K562 (cell line): Measurements from ENCODE around the gene SUFU. TPM values are rescaled to one million over a fixed set of nuclear protein-coding genes. Genes with fewer than 3 reads are reported as not detected.

ENCODE experiments used
- ATAC-seq: fragments of 200-7000 bp; cut with Tn5 transposase; 3 replicates; pipeline ENCODE4 v1.9.1; 2020; ENCODE audit warnings: moderate library complexity
- BruUV-seq: library from RNA; stranded (reverse); fragments of 400-500 nt; replicated peaks from 2 replicates; lab custom pipeline; 2021; lab: Mats Ljungman, UMichigan
- CTCF ChIA-PET: fragments of 300-600 bp; formaldehyde crosslinking; extraction: SDS; loops from one replicate; lab custom pipeline; 2021; ENCODE audit warnings: low intra/inter-chr PET ratio; lab: Yijun Ruan, JAX
- POLR2A ChIA-PET: fragments of 300-600, 350-650 bp; sonication (Branson Sonifier 250); formaldehyde crosslinking; extraction: SDS; loops from one replicate; lab custom pipeline; 2021; ENCODE audit warnings: antibody characterized with exemption, inconsistent platforms; lab: Yijun Ruan, JAX
- DNase-seq, 4 experiments: peaks; one replicate each; pipeline versions ENCODE4 v3.0.0 to v3.0.0-alpha.2; 2011 to 2018; ENCODE audit warnings: low spot score in 3 of 4, mixed read lengths in 3 of 4; ENCODE audit errors: extremely low read depth in 1 of 4
- FAIRE-seq: peaks from 2 replicates; lab custom pipeline; 2011; peaks lifted over from hg19 to GRCh38; lab: Jason Lieb, UNC
- H2AFZ ChIP-seq: 2 replicates; pipeline ENCODE4 v1.6.0; 2011; ENCODE audit warnings: low read depth, low read length, control low read depth, inconsistent platforms
- H3K27ac ChIP-seq: fragments of 200-600 bp; 3 replicates; pipeline ENCODE4 v1.8.0; 2011; ENCODE audit warnings: low read depth, mild to moderate bottlenecking, control low read depth, inconsistent platforms, low read length, moderate library complexity, mixed read lengths; ENCODE audit errors: extremely low read depth
- H3K27me3 ChIP-seq, 2 experiments: fragments of 300-600 bp in 1 of 2; 2 replicates in 1 of 2; 3 replicates in 1 of 2; pipeline versions ENCODE4 v1.6.0 to v1.8.0; 2011; ENCODE audit warnings: inconsistent platforms in 2 of 2, low read length in 2 of 2, mild to moderate bottlenecking in 1 of 2, mixed read lengths in 1 of 2, moderate library complexity in 1 of 2; ENCODE audit not compliant: control insufficient read depth in 2 of 2, insufficient read depth in 2 of 2
- H3K36me3 ChIP-seq: fragments of 300-600 bp; 3 replicates; pipeline ENCODE4 v1.8.0; 2011; ENCODE audit warnings: mild to moderate bottlenecking, low read length, inconsistent platforms; ENCODE audit not compliant: control insufficient read depth, insufficient read depth
- H3K4me1 ChIP-seq, 2 experiments: fragments of 200-600 bp in 1 of 2; replicated peaks in 1 of 2; 2 replicates in 1 of 2; 3 replicates in 1 of 2; pipeline versions ENCODE4 v1.5.1 to v1.8.0; 2011; ENCODE audit warnings: inconsistent platforms in 2 of 2, low read length in 2 of 2, mild to moderate bottlenecking in 1 of 2, mixed read lengths in 1 of 2, moderate library complexity in 1 of 2; ENCODE audit not compliant: control insufficient read depth in 2 of 2, insufficient read depth in 2 of 2
- H3K4me2 ChIP-seq: 2 replicates; pipeline ENCODE4 v1.6.1; 2011; ENCODE audit warnings: low read length, control low read depth, inconsistent platforms, mixed read lengths; ENCODE audit not compliant: insufficient read depth
- H3K4me3 ChIP-seq: fragments of 200-600 bp; sonication (generic), shearing (Covaris generic); 2 replicates; pipeline ENCODE4 v1.5.1; 2016; ENCODE audit warnings: control low read depth, inconsistent platforms
- H3K79me2 ChIP-seq: fragments of 200-600 bp; 3 replicates; pipeline ENCODE4 v1.8.0; 2011; ENCODE audit warnings: low read length, inconsistent platforms; ENCODE audit not compliant: control insufficient read depth, insufficient read depth
- H3K9ac ChIP-seq, 2 experiments: 2 replicates each; pipeline versions ENCODE4 v1.6.0 to v1.6.1; 2011; ENCODE audit warnings: low read depth in 2 of 2, low read length in 2 of 2, control low read depth in 1 of 2, inconsistent platforms in 1 of 2, mild to moderate bottlenecking in 1 of 2, mixed read lengths in 1 of 2; ENCODE audit not compliant: insufficient read depth in 1 of 2
- H3K9me1 ChIP-seq: one replicate; pipeline ENCODE4 v1.6.0; 2011; ENCODE audit warnings: inconsistent platforms, mild to moderate bottlenecking, low read length, moderate library complexity; ENCODE audit not compliant: control insufficient read depth, insufficient read depth
- H3K9me3 ChIP-seq: replicated peaks from 2 replicates; pipeline ENCODE4 v1.5.1; 2011; ENCODE audit warnings: low read depth, low read length, inconsistent platforms; ENCODE audit not compliant: control insufficient read depth, insufficient read depth
- H4K20me1 ChIP-seq: replicated peaks from 2 replicates; pipeline ENCODE4 v1.6.1; 2011; ENCODE audit warnings: low read length, inconsistent platforms, mixed read lengths; ENCODE audit not compliant: control insufficient read depth, insufficient read depth
- BCOR ChIP-seq: fragments of 450-650 bp; IDR thresholded peaks from 2 replicates; pipeline ENCODE4 v1.6.1; 2016
- CBFB ChIP-seq: sonication (generic); formaldehyde crosslinking; IDR thresholded peaks from 2 replicates; pipeline ENCODE4 v1.4.0; 2020; ENCODE audit warnings: mild to moderate bottlenecking, missing genetic modification reagents
- HES1 ChIP-seq: fragments of 450-650 bp; IDR thresholded peaks from 2 replicates; pipeline ENCODE4 v1.6.1; 2016; ENCODE audit warnings: low read depth, mild to moderate bottlenecking, moderate library complexity
- ZBTB2 ChIP-seq: fragments of 450-650 bp; IDR thresholded peaks from 2 replicates; pipeline ENCODE4 v1.6.1; 2016; ENCODE audit warnings: antibody characterized with exemption
- ZNF717 ChIP-seq: fragments of 250-450 bp; sonication (Bioruptor Pico); IDR thresholded peaks from 2 replicates; pipeline ENCODE4 v1.5.0; 2021
- ZSCAN29 ChIP-seq: fragments of 450-650 bp; IDR thresholded peaks from 2 replicates; pipeline ENCODE4 v1.6.1; 2017
- WGBS: fragments of 100-300 bp; shearing (Covaris generic); methylation state at CpG from one replicate; pipeline ENCODE4 v1.1.6; 2016; ENCODE audit warnings: low coverage, mixed read lengths; ENCODE audit not compliant: insufficient coverage; ENCODE audit errors: missing lambda C conversion rate; 5-methylcytosine and 5-hydroxymethylcytosine counted together
- in situ Hi-C: fragments of 300-500 bp; cut with MboI; formaldehyde crosslinking; loops from 4 replicates; pipeline ENCODE4 v1.15.0; 2018; ENCODE audit warnings: inconsistent platforms, mixed read lengths
- intact Hi-C: fragments of 100-400 bp; cut with micrococcal nuclease; formaldehyde crosslinking; loops from 2 replicates; pipeline ENCODE4 v1.14.2; 2022
- polyA plus RNA-seq, 8 experiments: library from polyadenylated mRNA; depleted of rRNA in 4 of 8; stranded (reverse) in 5 of 8; unstranded in 3 of 8; fragments of >200 nt; fragmentation: Nextera tagmentation in 2 of 8; fragmentation: Illumina TruSeq in 1 of 8; extraction: Ambion mirVana in 2 of 8; extraction: Trizol in 1 of 8; gene quantifications; 2 replicates each; pipeline versions ENCODE4 v1.2.1 to v1.2.3, GENCODE V29; 2011 to 2014; ENCODE audit warnings: inconsistent platforms in 1 of 8, missing spikeins in 1 of 8
- total RNA-seq, 7 experiments: library from RNA; depleted of rRNA in 6 of 7; stranded (reverse); fragments of >200 nt in 6 of 7; fragmentation: Illumina TruSeq in 2 of 7; extraction: Trizol in 2 of 7; gene quantifications; 2 replicates each; pipeline versions ENCODE4 v1.2.1 to v1.2.3, GENCODE V29; 2011 to 2021; ENCODE audit warnings: low replicate concordance in 1 of 7
- TF ChIP-seq, protein P1 (sequence below): fragments of 250-450 bp; sonication (Bioruptor Pico); IDR thresholded peaks from 2 replicates; pipeline ENCODE4 v1.5.0; 2020; ENCODE audit warnings: mild to moderate bottlenecking, borderline replicate concordance

SUFU gene
- total and polyA plus RNA-seq, 9 of the 15 experiments (the other 6 are each of a cell fraction or from before 2014, with no cell fraction given) = 0.59 to 6.3 (median 0.82) TPM

DNA sequence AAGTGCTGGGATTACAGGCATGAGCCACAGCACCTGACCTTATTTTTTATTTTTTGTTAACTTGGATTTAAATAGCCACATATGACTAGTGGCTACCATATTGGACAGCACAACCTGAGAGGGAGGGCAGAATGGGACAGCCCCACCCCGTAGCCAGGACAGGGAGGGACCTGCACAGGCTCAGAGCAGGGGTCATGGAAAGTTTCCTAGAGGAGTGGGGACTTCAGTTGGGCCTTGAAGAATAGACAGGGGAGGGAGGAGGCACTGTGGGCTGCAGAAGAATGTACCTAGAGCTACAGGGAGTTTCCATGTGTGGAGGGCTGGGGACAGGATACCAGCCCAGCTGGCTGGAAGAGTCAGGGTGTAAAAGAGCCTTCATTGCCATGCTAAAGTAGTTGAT lies 149.3 kb downstream of the SUFU start:
- Histone ChIP-seq H4K20me1 (no peaks in the 10 kb centered on the region), H3K9ac (no peak overlapping the region), H2AFZ (no peak overlapping the region), H3K36me3 (peaks cover 52% of the 10 kb centered on the region; the same call in 2 of the 3 replicates), H3K27ac (no peak overlapping the region), H3K79me2 (peaks cover 49% of the 10 kb centered on the region), H3K4me1 (peaks cover 0 to 43% of the 10 kb centered on the region in 2 experiments; a peak in 3 of 5 replicates), H3K27me3 (no peaks in the 10 kb centered on the region), H3K4me3 (no peak overlapping the region), H3K4me2 (no peak overlapping the region), H3K9me1 (no peaks in the 10 kb centered on the region), H3K9me3 (no peaks in the 10 kb centered on the region)
- no TSS peak for BruUV-seq
- DNase-seq (no peak), ATAC-seq (no peak), FAIRE-seq (no peak)
- in situ Hi-C loops (no loop called here), intact Hi-C loops (no loop called here)
- TF ChIP-seq CBFB (CRISPR knock-in tag) (no peak), ZNF717 (CRISPR knock-in tag) (no peak), ZSCAN29 (no peak), BCOR (no peak), HES1 (no peak), ZBTB2 (no peak)
- TF ChIP-seq, protein P1, sequence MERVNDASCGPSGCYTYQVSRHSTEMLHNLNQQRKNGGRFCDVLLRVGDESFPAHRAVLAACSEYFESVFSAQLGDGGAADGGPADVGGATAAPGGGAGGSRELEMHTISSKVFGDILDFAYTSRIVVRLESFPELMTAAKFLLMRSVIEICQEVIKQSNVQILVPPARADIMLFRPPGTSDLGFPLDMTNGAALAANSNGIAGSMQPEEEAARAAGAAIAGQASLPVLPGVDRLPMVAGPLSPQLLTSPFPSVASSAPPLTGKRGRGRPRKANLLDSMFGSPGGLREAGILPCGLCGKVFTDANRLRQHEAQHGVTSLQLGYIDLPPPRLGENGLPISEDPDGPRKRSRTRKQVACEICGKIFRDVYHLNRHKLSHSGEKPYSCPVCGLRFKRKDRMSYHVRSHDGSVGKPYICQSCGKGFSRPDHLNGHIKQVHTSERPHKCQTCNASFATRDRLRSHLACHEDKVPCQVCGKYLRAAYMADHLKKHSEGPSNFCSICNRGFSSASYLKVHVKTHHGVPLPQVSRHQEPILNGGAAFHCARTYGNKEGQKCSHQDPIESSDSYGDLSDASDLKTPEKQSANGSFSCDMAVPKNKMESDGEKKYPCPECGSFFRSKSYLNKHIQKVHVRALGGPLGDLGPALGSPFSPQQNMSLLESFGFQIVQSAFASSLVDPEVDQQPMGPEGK (CRISPR knock-in tag) = no peak
- WGBS = 88% methylated on average over 1 of the region's 1 CpG
- CTCF ChIA-PET = no interaction called here
- POLR2A ChIA-PET = no interaction called here
